ENCODE results near the gene ATG4B. TPM values are rescaled to one million over a fixed set of nuclear protein-coding genes. Genes with fewer than 3 reads are reported as not detected.
A peak's percentile ranks its signal among the peaks of the same experiment; 100 is the strongest.

The ATG4B gene
- total RNA-seq, 1 donor from 2014 or later: 78.1 TPM

DNA sequence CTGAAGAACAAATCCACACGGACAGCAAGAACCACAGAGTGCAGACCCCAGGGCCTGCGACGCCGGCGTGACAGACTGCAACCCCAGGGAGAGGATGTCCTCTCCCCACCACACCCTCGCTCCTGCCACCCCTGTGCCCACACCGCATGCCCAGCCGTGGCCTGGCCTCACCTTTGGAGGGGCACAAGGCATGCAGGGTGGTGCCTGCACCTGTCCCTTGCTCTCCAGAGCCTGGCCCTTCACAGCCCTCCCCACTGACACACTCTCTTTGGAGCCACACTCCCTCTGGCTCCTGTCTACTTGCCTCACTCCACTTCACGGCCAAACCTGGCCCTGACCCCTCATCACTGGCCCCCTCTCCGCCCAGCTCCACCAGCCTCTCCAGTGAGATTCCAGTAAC is 9.8 kb upstream of the ATG4B start:
- TF ChIP-seq CTCF (IDR thresholded peaks at IDR 0.05): no peak
- H3K4me1 Mint-ChIP-seq (ENCODE audit: unreplicated experiment): peaks cover 4% of the 10 kb centered on the region

GRCh38 chr2:241629762-241630435 is 7.6 kb upstream of the ATG4B start:
- no peak for DNase-seq (ENCODE audit: extremely low spot score, unreplicated experiment)
- no peak for TF ChIP-seq CTCF (IDR thresholded peaks at IDR 0.05)
- Mint-ChIP-seq H3K4me3 (ENCODE audit: unreplicated experiment) (no peak overlapping the region), H3K36me3 (ENCODE audit: unreplicated experiment) (peaks cover 40% of the 10 kb centered on the region), H3K4me1 (ENCODE audit: unreplicated experiment) (peaks cover 8% of the 10 kb centered on the region), H3K27me3 (ENCODE audit: unreplicated experiment) (no peaks in the 10 kb centered on the region), H3K27ac (ENCODE audit: unreplicated experiment) (no peak overlapping the region), H3K9me3 (ENCODE audit: unreplicated experiment) (no peaks in the 10 kb centered on the region)

More for the DNA sequence above, 9.8 kb upstream of the ATG4B start:
- Mint-ChIP-seq H3K36me3 (ENCODE audit: unreplicated experiment) (peaks cover 31% of the 10 kb centered on the region), H3K27me3 (ENCODE audit: unreplicated experiment) (no peaks in the 10 kb centered on the region), H3K9me3 (ENCODE audit: unreplicated experiment) (no peaks in the 10 kb centered on the region), H3K4me3 (ENCODE audit: unreplicated experiment) (no peak overlapping the region), H3K27ac (ENCODE audit: unreplicated experiment) (no peak overlapping the region)
- DNase-seq (ENCODE audit: extremely low spot score, unreplicated experiment): no peak

DNA sequence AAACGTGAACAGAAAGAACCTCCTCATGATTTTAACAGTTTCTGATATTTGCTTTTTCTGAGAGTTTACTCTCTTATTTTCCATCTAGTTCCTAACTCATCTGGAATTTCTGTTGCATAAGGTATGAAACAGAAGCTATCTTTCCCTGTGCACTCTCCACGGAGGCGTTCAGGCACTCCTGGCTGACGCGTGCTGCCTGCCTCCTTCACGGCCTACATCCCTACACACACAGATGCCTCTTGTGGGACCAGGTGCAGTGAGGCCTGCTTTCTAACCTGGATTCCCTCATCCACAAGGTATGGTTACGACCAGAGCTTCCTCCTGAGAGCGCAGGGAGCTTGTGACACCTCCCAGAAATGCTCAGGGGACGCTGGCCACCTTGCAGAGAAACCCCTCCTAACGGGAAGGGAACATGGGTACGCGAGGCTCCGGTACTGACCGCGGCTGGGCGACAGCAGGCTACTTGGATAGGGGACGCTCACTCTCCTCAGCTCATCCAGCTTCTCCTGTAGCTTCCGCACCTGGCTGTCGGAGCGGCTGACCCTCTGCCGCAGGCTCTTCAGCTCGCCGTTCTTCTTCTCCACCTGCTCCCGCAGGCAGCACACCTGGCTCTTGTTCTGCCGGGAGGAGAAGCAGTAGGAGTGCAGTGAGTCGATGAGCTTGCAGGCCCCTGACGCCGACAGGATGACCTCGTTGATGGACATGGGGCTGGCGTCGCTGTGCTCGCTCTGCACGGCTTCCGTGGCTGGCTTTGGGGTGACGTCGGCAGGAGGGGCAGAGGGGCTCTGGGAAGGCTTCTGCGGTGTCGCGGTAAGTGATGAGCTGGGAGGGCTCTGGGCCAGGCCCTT is 4.8 kb upstream of the ATG4B start:
- DNase-seq (ENCODE audit: extremely low spot score, unreplicated experiment): no peak
- H3K4me1 Mint-ChIP-seq (ENCODE audit: unreplicated experiment): peaks cover 17% of the 10 kb centered on the region
- peaks cover 36% of the 10 kb centered on the region for H3K36me3 Mint-ChIP-seq (ENCODE audit: unreplicated experiment)
- no peak overlapping the region for H3K27ac Mint-ChIP-seq (ENCODE audit: unreplicated experiment)
- no peaks in the 10 kb centered on the region for H3K27me3 Mint-ChIP-seq (ENCODE audit: unreplicated experiment)
- TF ChIP-seq CTCF (IDR thresholded peaks at IDR 0.05): no peak
- H3K9me3 Mint-ChIP-seq (ENCODE audit: unreplicated experiment): no peaks in the 10 kb centered on the region
- no peak overlapping the region for H3K4me3 Mint-ChIP-seq (ENCODE audit: unreplicated experiment)

GRCh38 chr2:241633561-241633960 is 3.9 kb upstream of the ATG4B start:
- TF ChIP-seq CTCF (IDR thresholded peaks at IDR 0.05): no peak
- no peak for DNase-seq (ENCODE audit: extremely low spot score, unreplicated experiment)
- no peak overlapping the region for H3K4me3 Mint-ChIP-seq (ENCODE audit: unreplicated experiment)
- no peak overlapping the region for H3K27ac Mint-ChIP-seq (ENCODE audit: unreplicated experiment)
- H3K36me3 Mint-ChIP-seq (ENCODE audit: unreplicated experiment): peaks cover 29% of the 10 kb centered on the region
- no peaks in the 10 kb centered on the region for H3K27me3 Mint-ChIP-seq (ENCODE audit: unreplicated experiment)
- no peaks in the 10 kb centered on the region for H3K9me3 Mint-ChIP-seq (ENCODE audit: unreplicated experiment)
- H3K4me1 Mint-ChIP-seq (ENCODE audit: unreplicated experiment): peaks cover 21% of the 10 kb centered on the region

DNA sequence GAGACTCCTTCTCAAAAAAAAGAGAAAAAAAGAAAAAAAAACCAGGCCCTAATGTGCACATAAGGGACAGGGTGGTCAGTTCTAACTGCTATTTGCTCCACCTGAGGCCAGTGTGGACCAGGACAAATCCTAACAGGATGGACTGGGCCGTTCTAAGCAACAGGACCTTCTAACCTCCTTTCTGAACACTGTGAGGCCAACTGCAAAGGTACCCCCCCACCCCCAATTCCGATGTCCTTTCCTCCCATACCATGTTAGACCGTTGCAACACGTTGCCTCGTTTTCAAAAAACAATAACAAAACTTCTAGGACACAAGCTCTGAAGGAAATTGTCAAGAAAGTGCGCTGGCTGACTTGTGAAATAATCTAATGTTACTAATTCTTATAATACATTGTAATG is 1.7 kb upstream of the ATG4B start:
- H3K27me3 Mint-ChIP-seq (ENCODE audit: unreplicated experiment): no peaks in the 10 kb centered on the region
- DNase-seq (ENCODE audit: extremely low spot score, unreplicated experiment): no peak

More for the DNA sequence above, 1.7 kb upstream of the ATG4B start:
- Mint-ChIP-seq H3K27ac (ENCODE audit: unreplicated experiment) (peak overlapping the region; percentile 82), H3K9me3 (ENCODE audit: unreplicated experiment) (no peaks in the 10 kb centered on the region), H3K36me3 (ENCODE audit: unreplicated experiment) (peaks cover 20% of the 10 kb centered on the region), H3K4me3 (ENCODE audit: unreplicated experiment) (peak overlapping the region; percentile 80), H3K4me1 (ENCODE audit: unreplicated experiment) (peaks cover 40% of the 10 kb centered on the region)
- no peak for TF ChIP-seq CTCF (IDR thresholded peaks at IDR 0.05)
